ENCODE results near the gene DEUP1.
"Not testable (repeated sequence)": the region's sequence is repeated elsewhere in the genome, so short reads cannot be mapped to it uniquely, and the experiment has no call there.

DEUP1 gene

GRCh38 chr11:93407777-93408401 is 77.3 kb downstream of the DEUP1 start:
- Histone ChIP-seq H3K27me3 (ENCODE audit: insufficient read depth, low read length) (no peaks in the 10 kb centered on the region), H3K4me3 (ENCODE audit: low read depth, low read length) (no peak overlapping the region), H3K79me2 (ENCODE audit: control insufficient read depth, insufficient read depth, low read length, unreplicated experiment) (no peaks in the 10 kb centered on the region), H2AFZ (ENCODE audit: low read length, unreplicated experiment) (no peak overlapping the region), H3K27ac (ENCODE audit: low read depth, low read length) (no peak overlapping the region), H3K36me3 (ENCODE audit: insufficient read depth, low read length) (no peaks in the 10 kb centered on the region), H3K4me1 (ENCODE audit: control insufficient read depth, insufficient read depth, low read length, unreplicated experiment) (no peaks in the 10 kb centered on the region)

DNA sequence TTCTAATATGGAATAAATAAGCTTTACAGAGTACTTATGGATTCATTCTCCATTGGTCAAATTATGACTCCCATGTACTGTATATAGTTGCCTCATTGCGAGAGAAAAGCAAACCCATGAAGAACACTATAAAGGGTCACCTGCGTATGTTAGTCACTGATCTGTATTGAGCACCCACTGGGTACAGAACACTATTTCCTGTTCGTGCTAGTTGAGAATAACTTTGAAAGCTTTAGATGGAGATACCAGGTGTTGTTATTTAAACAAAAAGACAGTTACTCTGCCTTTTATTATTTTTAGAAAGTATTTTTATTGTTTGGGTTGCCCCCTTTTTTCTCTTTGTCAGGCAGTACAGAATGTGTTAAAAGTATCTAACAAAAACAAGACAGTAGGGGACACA is 79.9 kb downstream of the DEUP1 start:
- H3K27ac ChIP-seq (ENCODE audit: low read depth, low read length): no peak overlapping the region
- no peak overlapping the region for H3K4me3 ChIP-seq (ENCODE audit: low read depth, low read length)
- no peaks in the 10 kb centered on the region for H3K27me3 ChIP-seq (ENCODE audit: insufficient read depth, low read length)
- H3K36me3 ChIP-seq (ENCODE audit: insufficient read depth, low read length): no peaks in the 10 kb centered on the region
- no peak overlapping the region for H2AFZ ChIP-seq (ENCODE audit: low read length, unreplicated experiment)
- H3K4me1 ChIP-seq (ENCODE audit: control insufficient read depth, insufficient read depth, low read length, unreplicated experiment): no peaks in the 10 kb centered on the region
- no peaks in the 10 kb centered on the region for H3K79me2 ChIP-seq (ENCODE audit: control insufficient read depth, insufficient read depth, low read length, unreplicated experiment)

DNA sequence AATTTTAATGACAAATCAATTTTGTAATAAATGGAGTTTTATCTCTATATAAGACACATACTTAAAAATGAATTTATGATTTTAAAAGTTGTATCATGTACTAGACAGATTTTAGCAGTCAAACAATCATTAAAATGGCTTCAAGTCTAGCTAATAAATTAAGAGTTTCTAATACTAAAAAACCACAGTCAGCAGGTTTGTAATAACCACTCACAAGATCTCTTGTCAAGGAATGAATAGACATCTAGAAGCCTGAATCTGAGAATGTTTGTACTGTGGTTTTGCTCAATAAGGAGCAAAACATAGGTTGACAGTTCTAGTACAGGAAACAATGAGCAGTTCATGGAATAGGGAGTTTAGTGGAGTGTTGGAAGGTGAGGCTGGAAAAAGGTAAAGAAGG is 81.2 kb downstream of the DEUP1 start:
- Histone ChIP-seq H2AFZ (ENCODE audit: low read length, unreplicated experiment) (no peak overlapping the region), H3K4me3 (ENCODE audit: low read depth, low read length) (no peak overlapping the region), H3K36me3 (ENCODE audit: insufficient read depth, low read length) (no peaks in the 10 kb centered on the region), H3K4me1 (ENCODE audit: control insufficient read depth, insufficient read depth, low read length, unreplicated experiment) (no peaks in the 10 kb centered on the region), H3K27ac (ENCODE audit: low read depth, low read length) (no peak overlapping the region), H3K79me2 (ENCODE audit: control insufficient read depth, insufficient read depth, low read length, unreplicated experiment) (no peaks in the 10 kb centered on the region), H3K27me3 (ENCODE audit: insufficient read depth, low read length) (no peaks in the 10 kb centered on the region)

DNA sequence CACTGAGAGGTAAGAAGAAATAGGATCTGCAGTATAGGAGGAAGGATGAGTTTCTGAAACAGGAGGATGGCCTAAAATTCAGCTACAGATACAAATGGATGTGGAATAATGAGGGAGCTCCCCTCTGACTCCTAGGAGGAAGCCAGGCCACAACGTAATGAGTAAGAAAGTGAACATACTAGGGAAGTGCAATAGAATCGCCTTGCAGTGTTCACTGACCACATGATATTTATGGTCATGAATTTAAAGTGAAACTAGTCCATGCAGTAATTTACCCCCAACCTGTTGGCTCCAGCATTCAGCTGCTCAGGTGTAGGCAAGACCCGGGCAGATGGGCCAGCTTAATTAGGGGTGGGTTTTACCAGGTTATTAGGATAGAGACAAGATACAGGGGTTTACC is 101.7 kb downstream of the DEUP1 start:
- Histone ChIP-seq H3K79me2 (ENCODE audit: control insufficient read depth, insufficient read depth, low read length, unreplicated experiment) (no peaks in the 10 kb centered on the region), H3K4me3 (ENCODE audit: low read depth, low read length) (no peak overlapping the region), H3K4me1 (ENCODE audit: control insufficient read depth, insufficient read depth, low read length, unreplicated experiment) (no peaks in the 10 kb centered on the region), H3K36me3 (ENCODE audit: insufficient read depth, low read length) (no peaks in the 10 kb centered on the region), H3K27ac (ENCODE audit: low read depth, low read length) (no peak overlapping the region), H2AFZ (ENCODE audit: low read length, unreplicated experiment) (no peak overlapping the region), H3K27me3 (ENCODE audit: insufficient read depth, low read length) (no peaks in the 10 kb centered on the region)

DNA sequence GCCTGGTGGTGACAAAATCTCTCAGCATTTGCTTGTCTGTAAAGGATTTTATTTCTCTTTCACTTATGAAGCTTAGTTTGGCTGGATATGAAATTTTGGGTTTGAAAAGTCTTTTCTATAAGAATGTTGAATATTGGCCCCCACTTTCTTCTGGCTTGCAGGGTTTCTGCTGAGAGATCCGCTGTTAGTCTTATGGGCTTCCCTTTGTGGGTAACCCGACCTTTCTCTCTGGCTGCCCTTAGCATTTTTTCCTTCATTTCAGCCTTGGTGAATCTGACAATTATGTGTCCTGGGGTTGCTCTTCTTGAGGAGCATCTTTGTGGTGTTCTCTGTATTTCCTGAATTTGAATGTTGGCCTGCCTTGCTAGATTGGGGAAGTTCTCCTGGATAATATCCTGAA is 112.7 kb downstream of the DEUP1 start:
- not testable (repeated sequence) for H3K27ac ChIP-seq (ENCODE audit: low read depth, low read length); H3K79me2 ChIP-seq (ENCODE audit: control insufficient read depth, insufficient read depth, low read length, unreplicated experiment); H3K4me3 ChIP-seq (ENCODE audit: low read depth, low read length); H3K4me1 ChIP-seq (ENCODE audit: control insufficient read depth, insufficient read depth, low read length, unreplicated experiment); H3K36me3 ChIP-seq (ENCODE audit: insufficient read depth, low read length); H2AFZ ChIP-seq (ENCODE audit: low read length, unreplicated experiment); H3K27me3 ChIP-seq (ENCODE audit: insufficient read depth, low read length)

- H3K27ac ChIP-seq (ENCODE audit: low read depth, low read length): no peak overlapping the region
- no peaks in the 10 kb centered on the region for H3K36me3 ChIP-seq (ENCODE audit: insufficient read depth, low read length)
- no peaks in the 10 kb centered on the region for H3K27me3 ChIP-seq (ENCODE audit: insufficient read depth, low read length)
- H3K79me2 ChIP-seq (ENCODE audit: control insufficient read depth, insufficient read depth, low read length, unreplicated experiment): no peaks in the 10 kb centered on the region
- H2AFZ ChIP-seq (ENCODE audit: low read length, unreplicated experiment): no peak overlapping the region
- H3K4me3 ChIP-seq (ENCODE audit: low read depth, low read length): no peak overlapping the region
- no peaks in the 10 kb centered on the region for H3K4me1 ChIP-seq (ENCODE audit: control insufficient read depth, insufficient read depth, low read length, unreplicated experiment)
Measured at GRCh38 chr11:93444617-93445073, 114.1 kb downstream of the DEUP1 start.

DNA sequence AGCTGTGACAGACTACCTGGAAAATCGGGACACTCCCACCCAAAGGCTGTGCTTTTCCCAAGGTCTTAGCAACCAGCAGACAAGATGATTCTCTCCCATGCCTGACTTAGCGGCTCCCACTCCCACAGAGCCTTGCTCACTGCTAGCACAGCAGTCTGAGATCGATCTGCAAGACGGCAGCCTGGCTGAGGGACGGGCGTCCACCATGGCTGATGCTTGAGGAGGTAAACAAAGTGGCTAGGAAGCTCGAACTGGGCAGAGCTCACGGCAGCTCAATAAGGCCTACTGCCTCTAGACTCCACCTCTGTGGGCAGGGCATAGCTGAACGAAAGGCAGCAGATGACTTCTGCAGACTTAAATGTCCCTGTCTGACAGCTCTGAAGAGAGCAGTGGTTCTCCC is 127.7 kb downstream of the DEUP1 start:
- Histone ChIP-seq H3K27me3 (ENCODE audit: insufficient read depth, low read length) (no peaks in the 10 kb centered on the region), H3K27ac (ENCODE audit: low read depth, low read length) (no peak overlapping the region), H2AFZ (ENCODE audit: low read length, unreplicated experiment) (no peak overlapping the region), H3K4me3 (ENCODE audit: low read depth, low read length) (no peak overlapping the region), H3K4me1 (ENCODE audit: control insufficient read depth, insufficient read depth, low read length, unreplicated experiment) (no peaks in the 10 kb centered on the region), H3K36me3 (ENCODE audit: insufficient read depth, low read length) (no peaks in the 10 kb centered on the region), H3K79me2 (ENCODE audit: control insufficient read depth, insufficient read depth, low read length, unreplicated experiment) (no peaks in the 10 kb centered on the region)

DNA sequence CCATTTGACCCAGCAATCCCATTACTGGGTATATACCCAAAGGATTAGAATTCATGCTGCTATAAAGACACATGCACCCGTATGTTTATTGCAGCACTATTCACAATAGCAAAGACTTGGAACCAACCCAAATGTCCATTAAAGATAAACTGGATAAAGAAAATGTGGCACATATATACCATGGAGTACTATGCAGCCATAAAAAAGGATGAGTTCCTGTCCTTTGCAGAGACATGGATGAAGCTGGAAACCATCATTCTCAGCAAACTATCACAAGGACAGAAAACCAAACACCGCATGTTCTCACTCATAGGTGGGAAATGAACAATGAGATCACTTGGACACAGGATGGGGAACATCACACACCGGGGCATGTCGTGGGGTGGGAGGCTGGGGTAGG is 133.1 kb downstream of the DEUP1 start:
- H2AFZ ChIP-seq (ENCODE audit: low read length, unreplicated experiment); H3K27ac ChIP-seq (ENCODE audit: low read depth, low read length); H3K4me1 ChIP-seq (ENCODE audit: control insufficient read depth, insufficient read depth, low read length, unreplicated experiment); H3K4me3 ChIP-seq (ENCODE audit: low read depth, low read length); H3K79me2 ChIP-seq (ENCODE audit: control insufficient read depth, insufficient read depth, low read length, unreplicated experiment); H3K27me3 ChIP-seq (ENCODE audit: insufficient read depth, low read length); H3K36me3 ChIP-seq (ENCODE audit: insufficient read depth, low read length): not testable (repeated sequence)

DNA sequence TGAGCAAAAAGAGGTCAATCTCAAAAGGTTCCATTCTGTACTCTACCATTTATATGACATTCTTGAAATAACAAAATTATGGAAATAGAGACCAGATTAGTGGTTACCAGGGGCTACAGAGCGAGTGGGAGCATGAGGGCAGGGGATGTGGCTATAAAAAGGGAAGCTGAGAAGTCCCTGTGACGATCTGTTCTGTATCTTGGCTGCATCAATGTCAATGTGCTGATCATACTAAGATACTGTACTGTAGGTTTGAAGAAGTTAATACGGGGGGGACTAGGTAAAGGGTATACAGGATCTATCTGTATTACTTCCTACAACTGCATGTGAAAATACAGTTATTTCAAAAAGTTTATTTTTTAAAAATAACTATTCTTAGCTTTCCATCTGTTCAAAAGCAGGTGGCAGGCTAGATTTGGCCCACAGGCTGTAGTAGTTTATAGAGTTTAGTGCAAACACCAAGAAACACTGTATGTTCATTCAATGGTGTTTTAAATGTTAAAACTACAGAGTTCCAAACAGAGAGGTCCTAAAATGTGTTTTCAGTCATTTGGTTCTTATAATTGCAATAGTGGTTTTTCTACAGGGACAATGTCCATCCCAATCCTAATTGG is 134.5 kb downstream of the DEUP1 start:
- H2AFZ ChIP-seq (ENCODE audit: low read length, unreplicated experiment): no peak overlapping the region
- H3K36me3 ChIP-seq (ENCODE audit: insufficient read depth, low read length): no peaks in the 10 kb centered on the region
- no peak overlapping the region for H3K4me3 ChIP-seq (ENCODE audit: low read depth, low read length)
- H3K4me1 ChIP-seq (ENCODE audit: control insufficient read depth, insufficient read depth, low read length, unreplicated experiment): no peaks in the 10 kb centered on the region
- H3K27ac ChIP-seq (ENCODE audit: low read depth, low read length): no peak overlapping the region
- no peaks in the 10 kb centered on the region for H3K79me2 ChIP-seq (ENCODE audit: control insufficient read depth, insufficient read depth, low read length, unreplicated experiment)
- H3K27me3 ChIP-seq (ENCODE audit: insufficient read depth, low read length): no peaks in the 10 kb centered on the region; the same call in 1 of the 2 replicates

- H3K4me1 ChIP-seq (ENCODE audit: control insufficient read depth, insufficient read depth, low read length, unreplicated experiment): no peaks in the 10 kb centered on the region
- H3K27ac ChIP-seq (ENCODE audit: low read depth, low read length): no peak overlapping the region
- H3K27me3 ChIP-seq (ENCODE audit: insufficient read depth, low read length): no peaks in the 10 kb centered on the region; the same call in 1 of the 2 replicates
- H2AFZ ChIP-seq (ENCODE audit: low read length, unreplicated experiment): no peak overlapping the region
- H3K4me3 ChIP-seq (ENCODE audit: low read depth, low read length): no peak overlapping the region
- H3K36me3 ChIP-seq (ENCODE audit: insufficient read depth, low read length): no peaks in the 10 kb centered on the region
- no peaks in the 10 kb centered on the region for H3K79me2 ChIP-seq (ENCODE audit: control insufficient read depth, insufficient read depth, low read length, unreplicated experiment)
Measured at GRCh38 chr11:93467054-93467453, 136.5 kb downstream of the DEUP1 start.

DNA sequence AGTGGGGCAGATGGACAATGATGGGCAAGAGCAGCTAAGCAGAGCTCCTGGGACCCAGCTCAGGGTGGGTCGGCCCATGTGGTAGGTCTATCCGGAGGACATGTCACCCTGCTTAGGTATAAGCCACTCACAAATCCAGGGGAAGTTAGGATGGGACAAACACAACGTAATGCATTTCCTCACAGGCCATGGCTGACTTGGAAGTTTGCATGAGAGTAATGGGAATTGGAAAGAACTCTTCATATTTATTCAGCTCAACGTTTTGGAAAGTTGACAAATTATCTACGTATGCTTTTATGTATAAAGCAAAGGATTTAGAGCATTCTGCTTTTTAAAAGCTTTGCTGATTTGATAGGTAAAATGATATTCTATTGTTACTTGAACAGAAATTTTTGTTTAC is 137.7 kb downstream of the DEUP1 start:
- no peak overlapping the region for H3K27ac ChIP-seq (ENCODE audit: low read depth, low read length)

More for the DNA sequence above, 137.7 kb downstream of the DEUP1 start:
- Histone ChIP-seq H3K27me3 (ENCODE audit: insufficient read depth, low read length) (no peaks in the 10 kb centered on the region; the same call in 1 of the 2 replicates), H3K36me3 (ENCODE audit: insufficient read depth, low read length) (no peaks in the 10 kb centered on the region), H3K4me3 (ENCODE audit: low read depth, low read length) (no peak overlapping the region), H3K79me2 (ENCODE audit: control insufficient read depth, insufficient read depth, low read length, unreplicated experiment) (no peaks in the 10 kb centered on the region), H3K4me1 (ENCODE audit: control insufficient read depth, insufficient read depth, low read length, unreplicated experiment) (no peaks in the 10 kb centered on the region), H2AFZ (ENCODE audit: low read length, unreplicated experiment) (no peak overlapping the region)

All from ACC112 (cell line).